HepG2 (cell line): ENCODE measurements around the gene CSNK1D. TPM values are rescaled to one million over a fixed set of nuclear protein-coding genes. Genes with fewer than 3 reads are reported as not detected.

ENCODE experiments used
- HES4 ChIP-seq: sonication (generic); formaldehyde crosslinking; IDR thresholded peaks from 2 replicates; pipeline ENCODE4 v1.9.0; 2021; ENCODE audit warnings: mild to moderate bottlenecking, missing genetic modification reagents, borderline replicate concordance
- MAZ ChIP-seq, 2 experiments: sonication (generic) in 1 of 2; formaldehyde crosslinking in 1 of 2; IDR thresholded peaks; 2 replicates each; pipeline versions ENCODE4 v1.5.0 to v1.6.1; 2012 to 2020; ENCODE audit warnings: low read depth in 2 of 2, mild to moderate bottlenecking in 2 of 2, borderline replicate concordance in 1 of 2, improper control_type of control experiment in 1 of 2, low read length in 1 of 2, missing genetic modification reagents in 1 of 2, moderate library complexity in 1 of 2
- MTA3 ChIP-seq: sonication (generic); formaldehyde crosslinking; IDR thresholded peaks from 2 replicates; pipeline ENCODE4 v1.4.0; 2020; ENCODE audit warnings: missing genetic modification reagents
- NR2F2 ChIP-seq: IDR thresholded peaks from 2 replicates; pipeline ENCODE4 v1.6.1; 2012; ENCODE audit warnings: low read depth, inconsistent platforms, borderline replicate concordance
- NRL ChIP-seq: sonication (generic); formaldehyde crosslinking; IDR thresholded peaks from 2 replicates; pipeline ENCODE4 v1.5.0; 2020; ENCODE audit warnings: missing genetic modification reagents, mild to moderate bottlenecking, moderate library complexity, borderline replicate concordance
- ZNF296 ChIP-seq: sonication (generic); formaldehyde crosslinking; conservative IDR thresholded peaks from 2 replicates; pipeline ENCODE4 v1.5.0; 2020; ENCODE audit warnings: mild to moderate bottlenecking, missing genetic modification reagents
- ZNF326 ChIP-seq: sonication (generic); formaldehyde crosslinking; IDR thresholded peaks from 2 replicates; pipeline ENCODE4 v1.4.0; 2020; ENCODE audit warnings: missing genetic modification reagents, borderline replicate concordance
- ZNF331 ChIP-seq: sonication (generic); formaldehyde crosslinking; IDR thresholded peaks from 2 replicates; pipeline ENCODE4 v1.4.0; 2020; ENCODE audit warnings: missing genetic modification reagents
- ZNF543 ChIP-seq: sonication (generic); formaldehyde crosslinking; IDR thresholded peaks from 2 replicates; pipeline ENCODE4 v1.4.0; 2020; ENCODE audit warnings: mild to moderate bottlenecking, missing genetic modification reagents
- ZNF615 ChIP-seq: sonication (generic); formaldehyde crosslinking; IDR thresholded peaks from 2 replicates; pipeline ENCODE4 v1.5.0; 2020; ENCODE audit warnings: mild to moderate bottlenecking, missing genetic modification reagents, borderline replicate concordance
- ZNF619 ChIP-seq: sonication (generic); formaldehyde crosslinking; IDR thresholded peaks from 2 replicates; pipeline ENCODE4 v1.4.0; 2020; ENCODE audit warnings: mild to moderate bottlenecking, missing genetic modification reagents
- ZNF792 ChIP-seq: IDR thresholded peaks from 2 replicates; pipeline ENCODE4 v1.6.1; 2016
- ZSCAN31 ChIP-seq: sonication (generic); formaldehyde crosslinking; IDR thresholded peaks from 2 replicates; pipeline ENCODE4 v1.5.0; 2020; ENCODE audit warnings: low read depth, mild to moderate bottlenecking, missing genetic modification reagents
- polyA plus RNA-seq, 8 experiments: library from polyadenylated mRNA; depleted of rRNA in 3 of 8; stranded (reverse) in 7 of 8; unstranded in 1 of 8; fragments of >200 nt; fragmentation: Illumina TruSeq in 4 of 8; extraction: Trizol in 4 of 8; gene quantifications; 2 replicates each; pipeline versions ENCODE4 v1.2.1 to v1.2.3, GENCODE V29; 2011 to 2016; ENCODE audit warnings: low read depth in 4 of 8, missing spikeins in 1 of 8, mixed read lengths in 1 of 8; ENCODE audit not compliant: insufficient read depth in 1 of 8
- total RNA-seq, 5 experiments: library from RNA; depleted of rRNA; stranded (reverse); fragments of >200 nt; fragmentation: Illumina TruSeq; extraction: Trizol; gene quantifications; 2 replicates each; pipeline ENCODE4 v1.2.3, GENCODE V29; 2016; ENCODE audit warnings: low read depth in 1 of 5
- TF ChIP-seq, protein P1 (sequence below): sonication (generic); formaldehyde crosslinking; IDR thresholded peaks from 2 replicates; pipeline ENCODE4 v1.4.0; 2020; ENCODE audit warnings: missing genetic modification reagents, mild to moderate bottlenecking, borderline replicate concordance
- TF ChIP-seq, protein P2 (sequence below): IDR thresholded peaks from 2 replicates; pipeline ENCODE4 v1.6.1; 2016; ENCODE audit warnings: missing biosample characterization, missing genetic modification reagents, low read depth
- TF ChIP-seq, protein P3 (sequence below): sonication (generic); formaldehyde crosslinking; IDR thresholded peaks from 2 replicates; pipeline ENCODE4 v1.4.0; 2020; ENCODE audit warnings: missing genetic modification reagents
- TF ChIP-seq, protein P4 (sequence below): sonication (generic); formaldehyde crosslinking; IDR thresholded peaks from 2 replicates; pipeline ENCODE4 v1.5.1; 2020; ENCODE audit warnings: missing genetic modification reagents, mild to moderate bottlenecking, borderline replicate concordance

Gene CSNK1D
- total and polyA plus RNA-seq, 2 of the 13 experiments (the other 11 are each of a cell fraction or from before 2014, with no cell fraction given), result 31.5 to 128 TPM

DNA sequence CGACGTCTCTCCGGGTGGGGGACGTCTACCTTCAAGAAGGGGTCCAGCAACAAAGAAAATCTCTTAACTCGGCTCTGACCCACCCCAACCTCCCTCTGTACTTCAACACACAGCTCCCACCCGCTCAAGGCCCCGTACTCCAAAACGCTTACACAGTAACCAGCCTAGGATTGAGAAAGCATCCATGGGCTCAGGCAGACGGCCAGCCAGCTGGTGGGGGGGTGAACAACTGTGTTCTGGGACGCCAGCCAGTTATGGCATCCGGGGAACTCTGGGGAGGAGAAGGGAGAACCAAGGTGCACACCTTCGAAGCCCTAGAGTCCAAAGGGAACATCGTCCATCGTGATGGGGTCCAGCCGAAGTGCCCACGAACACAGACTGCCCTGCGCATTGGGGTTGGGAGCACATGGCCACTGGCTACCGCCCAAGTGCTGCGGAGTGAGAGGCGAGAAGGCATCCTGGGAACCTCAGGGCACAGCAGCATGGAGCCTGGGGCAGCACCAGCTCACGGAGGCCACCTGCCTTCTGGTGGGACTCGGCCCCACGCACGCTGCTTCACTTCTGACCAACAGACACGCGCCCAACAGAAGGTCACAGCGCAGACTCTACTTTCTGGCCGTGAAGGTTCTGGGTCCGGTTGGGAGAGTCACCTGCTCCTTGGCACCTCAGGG, 30.4 kb downstream of the CSNK1D start (continued):
- no peak for TF ChIP-seq ZNF792 (CRISPR knock-in tag)
- no peak for TF ChIP-seq NRL (CRISPR knock-in tag)
- TF ChIP-seq, protein P1, sequence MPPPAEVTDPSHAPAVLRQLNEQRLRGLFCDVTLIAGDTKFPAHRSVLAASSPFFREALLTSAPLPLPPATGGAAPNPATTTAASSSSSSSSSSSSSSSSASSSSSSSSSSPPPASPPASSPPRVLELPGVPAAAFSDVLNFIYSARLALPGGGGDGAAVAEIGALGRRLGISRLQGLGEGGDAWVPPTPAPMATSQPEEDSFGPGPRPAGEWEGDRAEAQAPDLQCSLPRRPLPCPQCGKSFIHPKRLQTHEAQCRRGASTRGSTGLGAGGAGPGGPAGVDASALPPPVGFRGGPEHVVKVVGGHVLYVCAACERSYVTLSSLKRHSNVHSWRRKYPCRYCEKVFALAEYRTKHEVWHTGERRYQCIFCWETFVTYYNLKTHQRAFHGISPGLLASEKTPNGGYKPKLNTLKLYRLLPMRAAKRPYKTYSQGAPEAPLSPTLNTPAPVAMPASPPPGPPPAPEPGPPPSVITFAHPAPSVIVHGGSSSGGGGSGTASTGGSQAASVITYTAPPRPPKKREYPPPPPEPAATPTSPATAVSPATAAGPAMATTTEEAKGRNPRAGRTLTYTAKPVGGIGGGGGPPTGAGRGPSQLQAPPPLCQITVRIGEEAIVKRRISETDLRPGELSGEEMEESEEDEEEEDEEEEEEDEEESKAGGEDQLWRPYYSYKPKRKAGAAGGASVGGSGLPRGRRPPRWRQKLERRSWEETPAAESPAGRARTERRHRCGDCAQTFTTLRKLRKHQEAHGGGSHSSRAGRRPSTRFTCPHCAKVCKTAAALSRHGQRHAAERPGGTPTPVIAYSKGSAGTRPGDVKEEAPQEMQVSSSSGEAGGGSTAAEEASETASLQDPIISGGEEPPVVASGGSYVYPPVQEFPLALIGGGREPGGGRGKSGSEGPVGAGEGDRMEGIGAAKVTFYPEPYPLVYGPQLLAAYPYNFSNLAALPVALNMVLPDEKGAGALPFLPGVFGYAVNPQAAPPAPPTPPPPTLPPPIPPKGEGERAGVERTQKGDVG (CRISPR knock-in tag), result no peak
- no peak for TF ChIP-seq HES4 (CRISPR knock-in tag)
- TF ChIP-seq MTA3 (CRISPR knock-in tag), result no peak
- TF ChIP-seq ZNF331 (CRISPR knock-in tag), result no peak
- TF ChIP-seq NR2F2, result no peak
- peak; percentile 90; the same call in 1 of the 2 replicates for TF ChIP-seq ZNF326 (CRISPR knock-in tag)
- TF ChIP-seq ZNF615, result no peak
- TF ChIP-seq MAZ (IDR thresholded peaks at IDR 0.05; ENCODE audit: borderline replicate concordance, low read depth, low read length), result no peak
- TF ChIP-seq MAZ (CRISPR knock-in tag; IDR thresholded peaks at IDR 0.05; ENCODE audit: low read depth), result 0 out of 2 replicates have a peak, but pooled peaks have one; percentile 4
- TF ChIP-seq ZNF543, result no peak; the same call in 1 of the 2 replicates
- TF ChIP-seq, protein P2, sequence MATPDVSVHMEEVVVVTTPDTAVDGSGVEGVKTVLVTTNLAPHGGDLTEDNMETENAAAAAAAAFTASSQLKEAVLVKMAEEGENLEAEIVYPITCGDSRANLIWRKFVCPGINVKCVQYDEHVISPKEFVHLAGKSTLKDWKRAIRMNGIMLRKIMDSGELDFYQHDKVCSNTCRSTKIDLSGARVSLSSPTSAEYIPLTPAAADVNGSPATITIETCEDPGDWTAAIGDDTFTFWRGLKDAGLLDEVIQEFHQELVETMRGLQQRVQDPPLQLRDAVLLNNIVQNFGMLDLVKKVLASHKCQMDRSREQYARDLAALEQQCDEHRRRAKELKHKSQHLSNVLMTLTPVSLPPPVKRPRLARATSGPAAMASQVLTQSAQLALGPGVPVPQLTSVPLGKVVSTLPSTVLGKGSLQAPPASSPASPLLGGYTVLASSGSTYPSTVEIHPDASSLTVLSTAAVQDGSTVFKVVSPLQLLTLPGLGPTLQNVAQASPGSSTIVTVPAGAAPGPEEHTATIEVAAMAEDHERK (CRISPR knock-in tag), result no peak
- TF ChIP-seq, protein P3, sequence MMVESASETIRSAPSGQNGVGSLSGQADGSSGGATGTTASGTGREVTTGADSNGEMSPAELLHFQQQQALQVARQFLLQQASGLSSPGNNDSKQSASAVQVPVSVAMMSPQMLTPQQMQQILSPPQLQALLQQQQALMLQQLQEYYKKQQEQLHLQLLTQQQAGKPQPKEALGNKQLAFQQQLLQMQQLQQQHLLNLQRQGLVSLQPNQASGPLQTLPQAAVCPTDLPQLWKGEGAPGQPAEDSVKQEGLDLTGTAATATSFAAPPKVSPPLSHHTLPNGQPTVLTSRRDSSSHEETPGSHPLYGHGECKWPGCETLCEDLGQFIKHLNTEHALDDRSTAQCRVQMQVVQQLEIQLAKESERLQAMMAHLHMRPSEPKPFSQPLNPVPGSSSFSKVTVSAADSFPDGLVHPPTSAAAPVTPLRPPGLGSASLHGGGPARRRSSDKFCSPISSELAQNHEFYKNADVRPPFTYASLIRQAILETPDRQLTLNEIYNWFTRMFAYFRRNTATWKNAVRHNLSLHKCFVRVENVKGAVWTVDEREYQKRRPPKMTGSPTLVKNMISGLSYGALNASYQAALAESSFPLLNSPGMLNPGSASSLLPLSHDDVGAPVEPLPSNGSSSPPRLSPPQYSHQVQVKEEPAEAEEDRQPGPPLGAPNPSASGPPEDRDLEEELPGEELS (CRISPR knock-in tag), result 0 out of 2 replicates have a peak, but pooled peaks have one; percentile 25
- TF ChIP-seq, protein P4, sequence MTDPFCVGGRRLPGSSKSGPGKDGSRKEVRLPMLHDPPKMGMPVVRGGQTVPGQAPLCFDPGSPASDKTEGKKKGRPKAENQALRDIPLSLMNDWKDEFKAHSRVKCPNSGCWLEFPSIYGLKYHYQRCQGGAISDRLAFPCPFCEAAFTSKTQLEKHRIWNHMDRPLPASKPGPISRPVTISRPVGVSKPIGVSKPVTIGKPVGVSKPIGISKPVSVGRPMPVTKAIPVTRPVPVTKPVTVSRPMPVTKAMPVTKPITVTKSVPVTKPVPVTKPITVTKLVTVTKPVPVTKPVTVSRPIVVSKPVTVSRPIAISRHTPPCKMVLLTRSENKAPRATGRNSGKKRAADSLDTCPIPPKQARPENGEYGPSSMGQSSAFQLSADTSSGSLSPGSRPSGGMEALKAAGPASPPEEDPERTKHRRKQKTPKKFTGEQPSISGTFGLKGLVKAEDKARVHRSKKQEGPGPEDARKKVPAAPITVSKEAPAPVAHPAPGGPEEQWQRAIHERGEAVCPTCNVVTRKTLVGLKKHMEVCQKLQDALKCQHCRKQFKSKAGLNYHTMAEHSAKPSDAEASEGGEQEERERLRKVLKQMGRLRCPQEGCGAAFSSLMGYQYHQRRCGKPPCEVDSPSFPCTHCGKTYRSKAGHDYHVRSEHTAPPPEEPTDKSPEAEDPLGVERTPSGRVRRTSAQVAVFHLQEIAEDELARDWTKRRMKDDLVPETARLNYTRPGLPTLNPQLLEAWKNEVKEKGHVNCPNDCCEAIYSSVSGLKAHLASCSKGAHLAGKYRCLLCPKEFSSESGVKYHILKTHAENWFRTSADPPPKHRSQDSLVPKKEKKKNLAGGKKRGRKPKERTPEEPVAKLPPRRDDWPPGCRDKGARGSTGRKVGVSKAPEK (CRISPR knock-in tag), result no peak; the same call in 1 of the 2 replicates
- no peak for TF ChIP-seq ZNF619 (CRISPR knock-in tag)
- TF ChIP-seq ZSCAN31, result no peak; the same call in 1 of the 2 replicates
- TF ChIP-seq ZNF296 (CRISPR knock-in tag), result no peak
